Adrenal gland (tissue), 5 donors: ENCODE data around the gene RANBP10.

Experiments used
- POLR2A ChIP-seq, 2 donors: fragments of 450-650 bp; IDR thresholded peaks; one replicate each; pipeline ENCODE4 v1.6.1; 2017; ENCODE audit warnings: antibody characterized with exemption in 2 of 2, mild to moderate bottlenecking in 2 of 2, moderate library complexity in 1 of 2
- TF ChIP-seq, protein P1 (sequence below), 6 experiments: fragments of 450-650 bp in 4 of 6; fragments of 200-600 bp in 2 of 6; sonication (generic) in 1 of 6; IDR thresholded peaks; 1 replicate in 5 of 6; 2 replicates in 1 of 6; pipeline versions ENCODE4 v1.5.1 to v1.8.0; 2016 to 2021; ENCODE audit warnings: antibody characterized with exemption in 6 of 6, mild to moderate bottlenecking in 2 of 6, moderate library complexity in 1 of 6
- donor health status: DM: no; HTN: no; CAD: no.

DNA sequence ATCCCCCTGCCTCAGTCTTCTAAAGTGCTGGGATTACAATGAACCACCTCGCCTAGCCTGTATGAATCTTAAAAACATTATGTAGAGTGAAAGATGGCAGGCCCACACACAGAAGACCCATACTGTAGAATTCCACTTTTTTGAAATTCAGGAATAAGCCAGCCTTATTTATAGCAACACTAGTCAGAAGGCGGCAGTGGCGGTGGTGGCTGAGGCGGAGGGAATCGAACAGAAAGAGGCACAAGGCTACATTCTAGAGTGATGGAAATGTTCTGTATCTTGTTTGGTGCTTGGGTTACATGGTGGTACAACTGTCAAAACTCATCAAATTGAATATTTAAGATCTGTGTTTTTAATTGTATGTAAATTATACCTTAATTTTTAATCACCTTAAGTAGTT, 98.6 kb downstream of the RANBP10 start:
- TF ChIP-seq, protein P1, sequence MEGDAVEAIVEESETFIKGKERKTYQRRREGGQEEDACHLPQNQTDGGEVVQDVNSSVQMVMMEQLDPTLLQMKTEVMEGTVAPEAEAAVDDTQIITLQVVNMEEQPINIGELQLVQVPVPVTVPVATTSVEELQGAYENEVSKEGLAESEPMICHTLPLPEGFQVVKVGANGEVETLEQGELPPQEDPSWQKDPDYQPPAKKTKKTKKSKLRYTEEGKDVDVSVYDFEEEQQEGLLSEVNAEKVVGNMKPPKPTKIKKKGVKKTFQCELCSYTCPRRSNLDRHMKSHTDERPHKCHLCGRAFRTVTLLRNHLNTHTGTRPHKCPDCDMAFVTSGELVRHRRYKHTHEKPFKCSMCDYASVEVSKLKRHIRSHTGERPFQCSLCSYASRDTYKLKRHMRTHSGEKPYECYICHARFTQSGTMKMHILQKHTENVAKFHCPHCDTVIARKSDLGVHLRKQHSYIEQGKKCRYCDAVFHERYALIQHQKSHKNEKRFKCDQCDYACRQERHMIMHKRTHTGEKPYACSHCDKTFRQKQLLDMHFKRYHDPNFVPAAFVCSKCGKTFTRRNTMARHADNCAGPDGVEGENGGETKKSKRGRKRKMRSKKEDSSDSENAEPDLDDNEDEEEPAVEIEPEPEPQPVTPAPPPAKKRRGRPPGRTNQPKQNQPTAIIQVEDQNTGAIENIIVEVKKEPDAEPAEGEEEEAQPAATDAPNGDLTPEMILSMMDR (IDR thresholded peaks at IDR 0.05) = no peak
- no peak for TF ChIP-seq POLR2A (IDR thresholded peaks at IDR 0.05)
